ENCODE data around the gene FAM151A. TPM values are rescaled to one million over a fixed set of nuclear protein-coding genes. Genes with fewer than 3 reads are reported as not detected.

FAM151A gene
- total RNA-seq, 1 donor from 2014 or later = not detected

DNA sequence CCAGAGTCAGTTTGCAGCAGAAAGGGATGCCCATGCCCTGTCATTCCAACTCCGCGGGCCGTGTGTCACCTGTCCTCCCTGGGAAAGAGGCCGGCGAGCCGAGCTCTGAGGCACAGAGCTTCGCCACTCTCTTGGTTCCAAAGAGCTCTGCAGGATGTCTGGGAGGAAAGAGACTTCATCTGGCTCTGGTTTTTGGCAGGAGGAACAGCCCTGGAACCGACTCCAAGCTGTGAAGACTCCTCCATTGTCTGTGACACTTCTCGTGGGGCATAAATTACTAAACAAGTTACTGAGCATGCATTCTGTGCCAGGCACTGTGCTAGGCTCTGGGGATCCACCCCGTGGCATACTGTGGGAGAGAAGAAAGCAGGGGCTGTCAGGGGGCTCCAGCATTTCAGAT is 3.9 kb upstream of the FAM151A start:
- TF ChIP-seq, protein P1, sequence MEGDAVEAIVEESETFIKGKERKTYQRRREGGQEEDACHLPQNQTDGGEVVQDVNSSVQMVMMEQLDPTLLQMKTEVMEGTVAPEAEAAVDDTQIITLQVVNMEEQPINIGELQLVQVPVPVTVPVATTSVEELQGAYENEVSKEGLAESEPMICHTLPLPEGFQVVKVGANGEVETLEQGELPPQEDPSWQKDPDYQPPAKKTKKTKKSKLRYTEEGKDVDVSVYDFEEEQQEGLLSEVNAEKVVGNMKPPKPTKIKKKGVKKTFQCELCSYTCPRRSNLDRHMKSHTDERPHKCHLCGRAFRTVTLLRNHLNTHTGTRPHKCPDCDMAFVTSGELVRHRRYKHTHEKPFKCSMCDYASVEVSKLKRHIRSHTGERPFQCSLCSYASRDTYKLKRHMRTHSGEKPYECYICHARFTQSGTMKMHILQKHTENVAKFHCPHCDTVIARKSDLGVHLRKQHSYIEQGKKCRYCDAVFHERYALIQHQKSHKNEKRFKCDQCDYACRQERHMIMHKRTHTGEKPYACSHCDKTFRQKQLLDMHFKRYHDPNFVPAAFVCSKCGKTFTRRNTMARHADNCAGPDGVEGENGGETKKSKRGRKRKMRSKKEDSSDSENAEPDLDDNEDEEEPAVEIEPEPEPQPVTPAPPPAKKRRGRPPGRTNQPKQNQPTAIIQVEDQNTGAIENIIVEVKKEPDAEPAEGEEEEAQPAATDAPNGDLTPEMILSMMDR (IDR thresholded peaks at IDR 0.05; ENCODE audit: unreplicated experiment) = no peak
- Mint-ChIP-seq H3K27me3 (ENCODE audit: unreplicated experiment) (peaks cover 2% of the 10 kb centered on the region), H3K27ac (ENCODE audit: unreplicated experiment) (no peak overlapping the region), H3K4me3 (ENCODE audit: unreplicated experiment) (no peak overlapping the region), H3K4me1 (ENCODE audit: unreplicated experiment) (peaks cover 13% of the 10 kb centered on the region), H3K9me3 (ENCODE audit: unreplicated experiment) (no peaks in the 10 kb centered on the region), H3K36me3 (ENCODE audit: low read depth, unreplicated experiment) (no peaks in the 10 kb centered on the region)
- no peak for DNase-seq (ENCODE audit: low spot score)

DNA sequence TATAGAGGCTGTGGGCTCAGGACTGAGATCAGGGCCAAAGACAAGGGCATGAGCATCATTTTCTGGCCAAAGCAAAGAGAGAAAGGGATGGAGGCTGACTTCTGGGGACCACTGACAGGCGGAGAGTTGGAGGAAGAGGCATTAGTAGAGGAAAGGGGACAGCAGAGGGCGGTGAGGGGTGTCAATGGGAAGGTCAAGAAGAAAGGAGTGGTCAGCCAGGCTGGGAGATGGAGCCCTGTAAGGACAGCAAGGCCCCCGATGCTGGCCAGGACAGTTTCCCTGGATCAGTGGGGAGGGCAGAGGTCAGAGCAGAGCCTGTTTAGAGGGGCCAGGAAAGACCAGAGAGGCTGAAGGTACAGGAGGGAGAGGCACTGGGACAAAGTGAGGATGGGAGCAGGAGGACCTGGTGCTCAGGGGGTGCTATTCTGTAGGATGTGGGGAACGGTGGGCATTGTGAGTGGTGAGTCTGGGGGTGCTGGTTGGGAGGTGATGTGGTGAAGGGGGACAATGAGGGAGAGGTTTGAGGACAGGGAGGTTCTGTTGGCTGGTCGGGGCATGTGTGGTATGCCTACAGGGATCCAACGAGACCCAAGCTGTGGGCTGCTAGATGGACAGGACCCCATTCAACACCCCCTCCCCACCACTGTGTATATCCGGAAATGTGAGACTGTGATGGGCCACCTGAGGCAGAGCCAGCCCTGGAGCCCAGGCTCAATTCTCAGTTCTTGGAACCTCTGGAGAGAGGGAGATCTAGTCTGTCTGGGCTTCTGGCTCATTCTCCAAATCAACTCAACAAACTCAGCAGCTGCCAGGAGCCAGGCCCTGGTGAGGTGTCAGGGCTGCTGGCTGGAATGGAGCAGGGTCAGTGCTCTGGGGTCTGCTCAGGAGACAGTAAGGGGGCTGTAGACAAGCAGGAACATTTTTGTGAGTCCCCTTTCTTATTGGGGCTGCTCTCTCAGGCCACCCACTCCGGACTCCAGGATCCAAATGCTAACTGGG is 1.4 kb upstream of the FAM151A start:
- Mint-ChIP-seq H3K9me3 (ENCODE audit: unreplicated experiment) (no peaks in the 10 kb centered on the region), H3K27ac (ENCODE audit: unreplicated experiment) (no peak overlapping the region), H3K4me3 (ENCODE audit: unreplicated experiment) (no peak overlapping the region), H3K36me3 (ENCODE audit: low read depth, unreplicated experiment) (no peaks in the 10 kb centered on the region), H3K27me3 (ENCODE audit: unreplicated experiment) (peaks cover 2% of the 10 kb centered on the region), H3K4me1 (ENCODE audit: unreplicated experiment) (peaks cover 6% of the 10 kb centered on the region)
- TF ChIP-seq, protein P1 (IDR thresholded peaks at IDR 0.05; ENCODE audit: unreplicated experiment) = no peak
- no peak for DNase-seq (ENCODE audit: low spot score)

DNA sequence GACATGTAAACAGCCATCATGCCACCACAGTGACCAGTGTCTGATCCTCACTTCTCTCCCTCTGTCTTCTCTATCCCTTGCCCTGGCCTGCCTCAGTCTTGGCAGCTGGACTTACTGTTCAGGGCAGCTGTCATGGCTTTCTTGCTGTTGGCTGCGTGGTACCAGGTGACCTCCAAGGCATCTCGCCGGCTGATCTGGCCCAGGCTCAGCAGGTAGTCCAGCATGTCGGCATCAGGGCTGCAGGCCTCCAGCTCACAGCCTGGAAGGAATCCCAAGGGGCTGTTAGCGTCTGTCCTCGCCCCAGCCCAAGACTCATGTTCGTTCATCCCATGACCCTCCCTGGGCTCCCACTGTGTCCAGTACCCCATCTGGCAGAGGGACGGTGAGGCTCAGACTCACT is 3.6 kb downstream of the FAM151A start:
- DNase-seq (ENCODE audit: low spot score) = no peak
- Mint-ChIP-seq H3K4me3 (ENCODE audit: unreplicated experiment) (no peak overlapping the region), H3K4me1 (ENCODE audit: unreplicated experiment) (peaks cover 23% of the 10 kb centered on the region)

DNA sequence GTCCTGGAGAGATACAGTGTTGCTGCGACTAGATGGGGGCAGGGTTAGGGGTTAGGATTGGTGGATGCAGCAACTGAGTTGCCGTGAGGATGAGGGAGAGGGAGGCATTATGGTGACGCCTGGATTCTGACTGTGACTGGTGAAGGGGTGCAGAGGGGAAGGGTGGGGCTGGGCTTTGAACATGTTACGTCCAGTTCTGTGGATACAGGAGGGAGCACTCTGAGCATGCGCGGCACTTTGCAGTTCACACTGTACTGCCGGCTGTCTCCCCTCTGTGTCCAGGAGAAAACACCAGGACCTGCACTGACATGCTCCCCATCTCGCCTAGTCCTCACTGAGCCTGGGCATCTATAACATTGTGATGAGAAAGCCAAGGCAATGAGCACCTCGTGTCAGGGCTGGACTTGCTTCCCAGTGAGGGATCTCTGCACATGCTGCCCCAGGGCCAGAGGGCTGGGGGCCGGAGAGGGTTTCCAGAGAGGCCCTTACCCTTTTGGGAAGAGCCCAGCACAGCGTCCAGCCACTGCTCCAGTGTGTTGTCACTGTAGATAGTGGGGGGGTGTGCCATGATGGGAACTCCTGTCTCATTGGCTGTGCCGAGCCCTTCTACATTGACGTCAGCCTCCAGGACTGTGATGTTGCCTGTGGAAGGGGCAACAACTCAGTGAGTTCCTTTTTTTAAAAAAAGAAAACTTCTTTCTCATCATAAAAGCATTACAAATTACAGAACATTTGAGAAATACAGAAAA is 7.6 kb downstream of the FAM151A start:
- no peak for DNase-seq (ENCODE audit: low spot score)
- peaks cover 8% of the 10 kb centered on the region for H3K36me3 Mint-ChIP-seq (ENCODE audit: low read depth, unreplicated experiment)
- peak overlapping the region; percentile 48 for H3K27ac Mint-ChIP-seq (ENCODE audit: unreplicated experiment)
- H3K4me3 Mint-ChIP-seq (ENCODE audit: unreplicated experiment) = no peak overlapping the region
- peaks cover 9% of the 10 kb centered on the region for H3K27me3 Mint-ChIP-seq (ENCODE audit: unreplicated experiment)
- H3K9me3 Mint-ChIP-seq (ENCODE audit: unreplicated experiment) = no peaks in the 10 kb centered on the region
- TF ChIP-seq, protein P1 (IDR thresholded peaks at IDR 0.05; ENCODE audit: unreplicated experiment) = no peak
- peaks cover 42% of the 10 kb centered on the region for H3K4me1 Mint-ChIP-seq (ENCODE audit: unreplicated experiment)

More for the DNA sequence above, 3.6 kb downstream of the FAM151A start:
- Mint-ChIP-seq H3K36me3 (ENCODE audit: low read depth, unreplicated experiment) (no peaks in the 10 kb centered on the region), H3K27me3 (ENCODE audit: unreplicated experiment) (peaks cover 8% of the 10 kb centered on the region), H3K9me3 (ENCODE audit: unreplicated experiment) (no peaks in the 10 kb centered on the region), H3K27ac (ENCODE audit: unreplicated experiment) (no peak overlapping the region)
- TF ChIP-seq, protein P1 (IDR thresholded peaks at IDR 0.05; ENCODE audit: unreplicated experiment) = no peak
